Fibroblast of villous mesenchyme (primary cell): ENCODE data around the gene MB. TPM values are rescaled to one million over a fixed set of nuclear protein-coding genes. Genes with fewer than 3 reads are reported as not detected.
A peak's percentile ranks its signal among the peaks of the same experiment; 100 is the strongest.

Experiments
- DNase-seq: peaks from one replicate; pipeline ENCODE4 v3.0.0-alpha.2; 2010; ENCODE audit warnings: low read depth
- H3K4me3 ChIP-seq: 2 replicates; pipeline ENCODE4 v1.5.1; 2011; ENCODE audit warnings: low read depth, mild to moderate bottlenecking, low read length
- total RNA-seq: library from RNA; depleted of rRNA; stranded (reverse); fragments of >200 nt; gene quantifications from 2 replicates; pipeline ENCODE4 v1.2.3, GENCODE V29; 2012
- TF ChIP-seq, protein P1 (sequence below): IDR thresholded peaks from 2 replicates; pipeline ENCODE4 v1.5.1; 2012; ENCODE audit warnings: low read depth, mild to moderate bottlenecking, low read length; ENCODE audit not compliant: insufficient read depth

Gene MB
- total RNA-seq, 1 donor = not detected

DNA sequence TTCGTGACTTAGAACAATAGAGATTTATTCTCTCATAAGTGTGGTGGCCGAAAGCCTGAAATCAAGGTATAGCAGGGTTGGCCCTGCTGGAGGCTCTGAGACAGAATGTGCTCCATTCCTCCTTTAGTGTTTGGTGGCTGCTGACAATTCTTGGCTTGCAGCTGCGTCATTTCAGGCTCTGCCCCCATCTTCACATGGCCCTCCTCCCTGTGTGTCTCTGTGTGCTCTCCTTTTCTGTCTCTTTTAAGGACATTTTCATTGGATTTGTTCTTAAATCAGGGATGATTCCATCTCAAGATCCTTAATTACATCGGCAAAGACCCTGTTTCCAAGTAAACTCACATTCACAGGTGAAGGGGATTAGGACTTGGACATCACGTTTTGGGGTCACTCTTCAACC, 20.9 kb upstream of the MB start:
- DNase-seq = peak; percentile 59
- H3K4me3 ChIP-seq = no peak overlapping the region
- TF ChIP-seq, protein P1, sequence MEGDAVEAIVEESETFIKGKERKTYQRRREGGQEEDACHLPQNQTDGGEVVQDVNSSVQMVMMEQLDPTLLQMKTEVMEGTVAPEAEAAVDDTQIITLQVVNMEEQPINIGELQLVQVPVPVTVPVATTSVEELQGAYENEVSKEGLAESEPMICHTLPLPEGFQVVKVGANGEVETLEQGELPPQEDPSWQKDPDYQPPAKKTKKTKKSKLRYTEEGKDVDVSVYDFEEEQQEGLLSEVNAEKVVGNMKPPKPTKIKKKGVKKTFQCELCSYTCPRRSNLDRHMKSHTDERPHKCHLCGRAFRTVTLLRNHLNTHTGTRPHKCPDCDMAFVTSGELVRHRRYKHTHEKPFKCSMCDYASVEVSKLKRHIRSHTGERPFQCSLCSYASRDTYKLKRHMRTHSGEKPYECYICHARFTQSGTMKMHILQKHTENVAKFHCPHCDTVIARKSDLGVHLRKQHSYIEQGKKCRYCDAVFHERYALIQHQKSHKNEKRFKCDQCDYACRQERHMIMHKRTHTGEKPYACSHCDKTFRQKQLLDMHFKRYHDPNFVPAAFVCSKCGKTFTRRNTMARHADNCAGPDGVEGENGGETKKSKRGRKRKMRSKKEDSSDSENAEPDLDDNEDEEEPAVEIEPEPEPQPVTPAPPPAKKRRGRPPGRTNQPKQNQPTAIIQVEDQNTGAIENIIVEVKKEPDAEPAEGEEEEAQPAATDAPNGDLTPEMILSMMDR = no peak

DNA sequence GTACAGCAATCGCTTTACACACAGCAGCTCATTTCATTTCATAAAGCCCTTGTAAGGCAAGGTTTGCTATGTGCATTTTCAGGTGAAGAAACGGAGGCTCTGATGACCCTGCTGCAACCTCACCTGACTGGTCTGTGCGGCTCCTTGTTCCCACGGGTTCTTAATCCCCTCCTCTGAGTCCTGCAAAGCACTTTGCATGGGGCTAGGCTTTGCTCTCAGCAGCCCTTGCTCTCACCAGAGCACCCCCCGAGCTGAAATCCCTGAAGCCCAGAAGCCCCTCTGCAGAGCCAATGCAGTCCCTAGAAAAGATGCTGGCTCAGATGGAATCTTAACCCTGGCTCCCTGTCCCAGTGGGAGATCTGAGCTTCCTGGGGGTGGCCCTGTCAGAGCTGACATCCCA, 20.1 kb upstream of the MB start:
- H3K4me3 ChIP-seq = no peak overlapping the region
- TF ChIP-seq, protein P1 = no peak
- DNase-seq = no peak

DNA sequence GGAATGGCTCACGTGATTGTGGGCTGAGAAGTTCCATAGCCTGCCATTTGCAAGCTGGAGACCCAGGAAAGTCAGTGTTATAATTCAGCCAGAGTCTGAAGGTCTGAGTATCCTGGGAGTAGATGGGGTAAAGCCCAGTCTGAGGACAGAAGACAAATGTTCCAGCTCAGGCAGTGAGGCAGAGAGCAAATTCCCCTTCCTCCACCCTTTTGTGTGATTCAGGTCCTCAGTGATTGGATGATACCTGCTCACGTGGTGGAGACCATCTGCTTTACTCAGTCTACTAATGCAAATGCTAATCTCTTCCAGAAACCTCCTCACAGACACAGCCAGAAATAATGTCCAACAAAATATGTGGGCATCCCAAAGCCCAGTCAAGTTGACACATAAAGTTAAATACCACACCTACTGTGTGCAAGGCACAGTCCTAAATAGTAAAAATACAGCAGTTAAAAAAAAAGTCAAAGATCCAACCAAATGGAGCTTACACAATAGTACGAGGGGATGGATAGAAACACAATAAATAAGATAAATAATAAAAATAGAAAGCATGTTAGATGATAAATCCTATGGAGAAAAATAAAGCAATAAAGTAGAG, 17.9 kb upstream of the MB start:
- no peak overlapping the region for H3K4me3 ChIP-seq
- no peak for DNase-seq
- TF ChIP-seq, protein P1 = no peak

DNA sequence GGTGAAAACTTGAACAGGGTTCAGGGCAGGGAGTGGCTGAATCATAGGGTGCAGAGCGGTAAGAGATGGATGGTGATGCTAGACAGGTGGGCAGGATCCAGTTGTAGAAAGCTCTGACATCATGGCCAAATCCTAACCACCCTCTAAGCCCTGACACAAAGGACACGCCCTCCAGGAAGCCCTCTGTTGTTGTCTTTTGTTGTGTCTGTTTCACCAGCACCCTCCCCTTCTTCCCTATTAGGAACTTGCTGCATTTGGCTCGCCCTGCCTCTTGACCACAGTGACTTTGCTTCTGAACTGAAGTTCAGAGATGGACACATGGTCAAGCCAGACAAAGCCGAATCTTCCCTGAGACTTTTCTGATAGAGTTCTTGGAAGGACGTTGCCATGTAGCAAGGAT, 16.9 kb upstream of the MB start:
- H3K4me3 ChIP-seq = no peak overlapping the region
- TF ChIP-seq, protein P1 = no peak
- DNase-seq = no peak

DNA sequence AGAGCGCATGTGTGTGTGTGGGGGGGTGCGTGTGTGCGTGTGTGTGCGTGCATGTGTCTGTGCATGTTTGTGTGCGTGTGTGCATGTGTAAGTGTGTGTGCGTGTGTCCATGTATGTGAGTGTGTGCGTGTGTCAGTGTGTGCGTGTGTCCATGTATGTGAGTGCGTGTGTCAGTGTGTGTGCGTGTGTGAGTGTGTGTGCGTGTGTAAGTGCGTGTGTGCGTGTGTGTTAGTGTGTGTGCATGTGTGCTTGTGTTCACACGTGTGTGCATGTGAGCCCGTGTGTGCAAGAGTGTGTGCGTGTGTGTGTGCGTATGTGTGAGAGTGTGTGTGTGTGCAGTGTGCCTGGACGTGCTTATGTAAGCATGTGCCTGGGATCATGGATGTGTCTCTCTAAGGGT, 16.4 kb upstream of the MB start:
- no peak for DNase-seq
- H3K4me3 ChIP-seq = no peak overlapping the region
- TF ChIP-seq, protein P1 = no peak

DNA sequence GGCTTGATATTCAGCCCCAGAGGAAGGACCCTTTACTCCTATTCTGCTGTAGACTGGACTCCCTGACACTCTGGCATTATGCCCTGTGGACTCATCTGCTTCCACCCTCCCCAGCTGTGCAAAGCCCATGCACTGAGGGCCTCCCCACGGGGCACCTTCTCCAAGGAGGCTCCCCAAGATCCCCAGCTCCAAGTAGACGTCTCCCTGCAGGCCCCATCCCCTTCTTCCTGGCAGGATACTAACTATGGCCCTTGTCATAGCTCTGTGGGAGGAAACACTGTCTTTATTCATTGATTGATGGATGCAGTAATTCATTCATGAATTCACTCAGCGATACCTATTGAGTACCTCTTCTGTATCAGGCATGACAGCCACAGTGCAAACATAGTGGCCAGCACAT, 15.8 kb upstream of the MB start:
- DNase-seq = no peak
- TF ChIP-seq, protein P1 = no peak
- H3K4me3 ChIP-seq = no peak overlapping the region

DNA sequence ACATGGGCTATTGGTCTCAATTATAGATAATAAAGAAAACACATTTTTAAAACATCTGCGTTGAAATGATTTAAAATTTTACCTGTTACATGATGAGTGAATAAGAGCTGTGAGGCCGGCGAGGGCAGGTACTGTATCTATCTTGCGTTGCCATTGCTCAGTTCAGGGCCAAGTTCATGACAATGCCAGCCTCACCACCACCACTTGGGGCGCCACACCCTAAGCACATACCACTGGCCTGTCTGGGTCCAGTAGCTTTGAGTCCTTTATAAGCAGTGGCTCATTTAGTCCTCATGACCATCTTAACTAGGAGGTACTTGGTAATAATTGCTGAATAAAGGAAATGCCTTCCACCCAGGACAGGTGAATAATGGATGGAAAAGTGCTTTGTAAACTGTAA, 14.5 kb upstream of the MB start:
- DNase-seq = peak; percentile 36
- H3K4me3 ChIP-seq = no peak overlapping the region
- TF ChIP-seq, protein P1 = peak; percentile 57
